PFSK-1 (cell line): ENCODE measurements around the gene NLRC3.

Experiments
- POLR2AphosphoS5 ChIP-seq: IDR thresholded peaks from 2 replicates; pipeline ENCODE4 v1.6.1; 2012; ENCODE audit warnings: low read depth, mild to moderate bottlenecking, control low read depth, low read length, moderate library complexity
- REST ChIP-seq, 2 experiments: IDR thresholded peaks; 2 replicates each; pipeline versions ENCODE4 v1.6.1 to v1.8.0; 2011 to 2012; ENCODE audit warnings: low read depth in 2 of 2, low read length in 2 of 2, control low read depth in 1 of 2, inconsistent platforms in 1 of 2, mild to moderate bottlenecking in 1 of 2, moderate library complexity in 1 of 2; ENCODE audit not compliant: insufficient read depth in 1 of 2
- SIN3A ChIP-seq: IDR thresholded peaks from 2 replicates; pipeline ENCODE4 v1.6.1; 2012; ENCODE audit warnings: mild to moderate bottlenecking, low read length, moderate library complexity, borderline replicate concordance; ENCODE audit not compliant: insufficient read depth
- TAF1 ChIP-seq: IDR thresholded peaks from 2 replicates; pipeline ENCODE4 v1.6.1; 2012; ENCODE audit warnings: low read length, control low read depth, borderline replicate concordance; ENCODE audit not compliant: insufficient read depth

GRCh38 chr16:3599121-3599520 lies 21.9 kb upstream of the NLRC3 start:
- no peak for TF ChIP-seq POLR2AphosphoS5
- TF ChIP-seq TAF1, result no peak
- no peak for TF ChIP-seq SIN3A
- no peak for TF ChIP-seq REST (IDR thresholded peaks at IDR 0.05; ENCODE audit: insufficient read depth in 1 of 2, low read depth in 2 of 2, low read length in 2 of 2)
